ENCODE measurements around the gene PPP6R1. TPM values are rescaled to one million over a fixed set of nuclear protein-coding genes. Genes with fewer than 3 reads are reported as not detected.

The PPP6R1 gene
- total RNA-seq, 1 donor from 2014 or later, result 247 TPM

GRCh38 chr19:55262359-55262758 is 3.5 kb upstream of the PPP6R1 start:
- intact Hi-C loops (cut with micrococcal nuclease), result no loop called here

GRCh38 chr19:55261671-55262126 is 2.9 kb upstream of the PPP6R1 start:
- intact Hi-C loops (cut with micrococcal nuclease), result no loop called here

- intact Hi-C loops (cut with micrococcal nuclease), result loop anchor here (1.0 to 10.0 kb wide), 17 partner anchors 21 to 1125 kb away; partner anchors contain the start of genes CNOT3, DNAAF3, FIZ1 and HSPBP1
Measured at GRCh38 chr19:55259540-55260210, 858 bp upstream of the PPP6R1 start.

GRCh38 chr19:55258476-55258827 is 365 bp downstream of the PPP6R1 start:
- intact Hi-C loops (cut with micrococcal nuclease), result loop anchor here (1.0 to 10.0 kb wide), 5 partner anchors 46 to 1124 kb away; partner anchors contain the start of genes CNOT3, DNAAF3 and LENG9

- intact Hi-C loops (cut with micrococcal nuclease), result loop anchor here (1.0 to 10.0 kb wide), 6 partner anchors 45 to 1123 kb away; partner anchors contain the start of genes CNOT3, DNAAF3 and LENG9
Measured at GRCh38 chr19:55257461-55258420, 1.1 kb downstream of the PPP6R1 start.

- intact Hi-C loops (cut with micrococcal nuclease), result loop anchor here (2.0 to 10.0 kb wide), 3 partner anchors 376 to 1122 kb away; partner anchors contain the start of genes CNOT3 and LENG9
Measured at GRCh38 chr19:55256562-55257460, 2.0 kb downstream of the PPP6R1 start.

- intact Hi-C loops (cut with micrococcal nuclease), result loop anchor here (2.0 to 10.0 kb wide), 3 partner anchors 375 to 1121 kb away; partner anchors contain the start of genes CNOT3 and LENG9
Measured at GRCh38 chr19:55255618-55256423, 3.0 kb downstream of the PPP6R1 start.

GRCh38 chr19:55254625-55254977 is 4.2 kb downstream of the PPP6R1 start:
- intact Hi-C loops (cut with micrococcal nuclease), result loop anchor here (1.0 to 10.0 kb wide), 4 partner anchors 26 to 1120 kb away; partner anchors contain the start of genes CNOT3, HSPBP1, KMT5C and RPL28

GRCh38 chr19:55253842-55254624 is 4.8 kb downstream of the PPP6R1 start:
- intact Hi-C loops (cut with micrococcal nuclease), result loop anchor here (1.0 to 10.0 kb wide), 4 partner anchors 26 to 1119 kb away; partner anchors contain the start of genes CNOT3, HSPBP1, KMT5C and RPL28

- intact Hi-C loops (cut with micrococcal nuclease), result loop anchor here (10.0 kb wide), 1 partner anchor 1118 kb away; the partner anchor contains the start of gene CNOT3
Measured at GRCh38 chr19:55252760-55253663, 5.8 kb downstream of the PPP6R1 start.

- intact Hi-C loops (cut with micrococcal nuclease), result loop anchor here (10.0 kb wide), 1 partner anchor 1117 kb away; the partner anchor contains the start of gene CNOT3
Measured at GRCh38 chr19:55251341-55252081, 7.3 kb downstream of the PPP6R1 start.

GRCh38 chr19:55250262-55251036 is 8.4 kb downstream of the PPP6R1 start:
- intact Hi-C loops (cut with micrococcal nuclease), result loop anchor here (10.0 kb wide), 1 partner anchor 1116 kb away; the partner anchor contains the start of gene CNOT3

GRCh38 chr19:55249841-55250240 is 9.0 kb downstream of the PPP6R1 start:
- intact Hi-C loops (cut with micrococcal nuclease), result loop anchor here (10.0 kb wide), 1 partner anchor 1115 kb away; the partner anchor contains the start of gene CNOT3

GRCh38 chr19:55248704-55249103 is 10.1 kb downstream of the PPP6R1 start:
- intact Hi-C loops (cut with micrococcal nuclease), result no loop called here

- intact Hi-C loops (cut with micrococcal nuclease), result no loop called here
Measured at GRCh38 chr19:55248166-55248675, 10.6 kb downstream of the PPP6R1 start.

- intact Hi-C loops (cut with micrococcal nuclease), result no loop called here
Measured at GRCh38 chr19:55247621-55248099, 11.2 kb downstream of the PPP6R1 start.
